GM23338 (cell line): ENCODE results near the gene BBOX1. TPM values are rescaled to one million over a fixed set of nuclear protein-coding genes. Genes with fewer than 3 reads are reported as not detected.

Source experiments
- ATAC-seq: fragments of 200-7000 bp; cut with Tn5 transposase; 3 replicates; pipeline ENCODE4 v1.9.1; 2020
- DNase-seq: peaks from one replicate; pipeline ENCODE4 v3.0.0-alpha.2; 2015; ENCODE audit warnings: low spot score
- H2AFZ ChIP-seq: fragments of 200-600 bp; sonication (generic); 2 replicates; pipeline ENCODE4 v1.8.0; 2016; ENCODE audit warnings: antibody characterized with exemption, mild to moderate bottlenecking, moderate library complexity
- H3F3A ChIP-seq: fragments of 200-600 bp; sonication (generic); replicated peaks from 2 replicates; pipeline ENCODE4 v1.8.0; 2017; ENCODE audit warnings: antibody characterized with exemption, mixed run types, low read depth
- H3K27ac ChIP-seq: fragments of 200-600 bp; sonication (generic); 2 replicates; pipeline ENCODE4 v1.6.1; 2016; ENCODE audit warnings: low read depth
- H3K27me3 ChIP-seq: fragments of 200-600 bp; sonication (generic); 2 replicates; pipeline ENCODE4 v1.8.0; 2016; ENCODE audit warnings: mild to moderate bottlenecking, mixed run types, moderate library complexity; ENCODE audit not compliant: insufficient read depth
- H3K36me3 ChIP-seq: fragments of 200-600 bp; sonication (generic); 2 replicates; pipeline ENCODE4 v1.8.0; 2016; ENCODE audit warnings: mild to moderate bottlenecking; ENCODE audit not compliant: insufficient read depth
- H3K4me1 ChIP-seq: fragments of 200-600 bp; sonication (generic); 2 replicates; pipeline ENCODE4 v1.8.0; 2016; ENCODE audit warnings: mild to moderate bottlenecking, moderate library complexity; ENCODE audit not compliant: insufficient read depth
- H3K4me2 ChIP-seq: fragments of 200-600 bp; sonication (generic); 2 replicates; pipeline ENCODE4 v1.7.1; 2017; ENCODE audit warnings: mixed run types
- H3K4me3 ChIP-seq: fragments of 200-600 bp; sonication (generic); 2 replicates; pipeline ENCODE4 v1.6.1; 2016; ENCODE audit warnings: mixed run types
- H3K79me2 ChIP-seq: fragments of 200-600 bp; sonication (generic); replicated peaks from 2 replicates; pipeline ENCODE4 v1.8.0; 2017; ENCODE audit warnings: mild to moderate bottlenecking; ENCODE audit not compliant: insufficient read depth
- H3K9me2 ChIP-seq: fragments of 200-600 bp; sonication (generic); 2 replicates; pipeline ENCODE4 v1.8.0; 2017; ENCODE audit not compliant: insufficient read depth
- H4K20me1 ChIP-seq: fragments of 200-600 bp; sonication (generic); replicated peaks from 2 replicates; pipeline ENCODE4 v1.8.0; 2017; ENCODE audit warnings: mild to moderate bottlenecking; ENCODE audit not compliant: insufficient read depth
- H3K27ac Mint-ChIP-seq: 2 replicates; pipeline ENCODE4 v1.8.0; 2020; ENCODE audit warnings: inconsistent platforms, mild to moderate bottlenecking, moderate library complexity, mixed read lengths
- H3K27me3 Mint-ChIP-seq: 3 replicates; pipeline ENCODE4 v1.8.0; 2022; ENCODE audit warnings: low read depth, mild to moderate bottlenecking, moderate library complexity, mixed read lengths, inconsistent platforms; ENCODE audit not compliant: insufficient read depth, poor library complexity
- H3K36me3 Mint-ChIP-seq: 3 replicates; pipeline ENCODE4 v1.8.0; 2021; ENCODE audit warnings: low read depth, mild to moderate bottlenecking, inconsistent platforms, moderate library complexity, mixed read lengths
- H3K4me1 Mint-ChIP-seq: 3 replicates; pipeline ENCODE4 v1.8.0; 2020; ENCODE audit warnings: mild to moderate bottlenecking, inconsistent platforms, mixed read lengths
- H3K4me3 Mint-ChIP-seq: 3 replicates; pipeline ENCODE4 v1.8.0; 2021; ENCODE audit warnings: moderate library complexity, mild to moderate bottlenecking, inconsistent platforms, mixed read lengths
- H3K9me3 Mint-ChIP-seq: 3 replicates; pipeline ENCODE4 v1.8.0; 2020; ENCODE audit warnings: moderate library complexity, mild to moderate bottlenecking, inconsistent platforms, mixed read lengths
- CREB1 ChIP-seq: fragments of 250-450 bp; sonication (Bioruptor Pico); IDR thresholded peaks from 2 replicates; pipeline ENCODE4 v1.5.0; 2020; ENCODE audit warnings: low read depth, mild to moderate bottlenecking, moderate library complexity
- CTCF ChIP-seq, 2 experiments: fragments of 200-600 bp in 1 of 2; sonication (generic) in 1 of 2; conservative IDR thresholded peaks; 2 replicates each; pipeline versions ENCODE4 v1.5.1 to v1.6.1; 2016 to 2017; ENCODE audit warnings: antibody characterized with exemption in 2 of 2, low read depth in 2 of 2, mild to moderate bottlenecking in 2 of 2, moderate library complexity in 1 of 2
- ETS1 ChIP-seq: IDR thresholded peaks from 2 replicates; pipeline ENCODE4 v1.6.1; 2016; ENCODE audit warnings: antibody characterized with exemption
- EZH2 ChIP-seq: fragments of 200-600 bp; sonication (generic); IDR thresholded peaks from one replicate; pipeline ENCODE4 v1.8.0; 2017; ENCODE audit warnings: antibody characterized with exemption, mild to moderate bottlenecking, low read depth; ENCODE audit not compliant: unreplicated experiment
- EZH2phosphoT487 ChIP-seq: fragments of 200-600 bp; sonication (generic); IDR thresholded peaks from one replicate; pipeline ENCODE4 v1.8.1; 2018; ENCODE audit warnings: antibody characterized with exemption; ENCODE audit not compliant: unreplicated experiment
- JUNB ChIP-seq: IDR thresholded peaks from one replicate; pipeline ENCODE4 v1.6.1; 2016; ENCODE audit warnings: antibody characterized with exemption; ENCODE audit not compliant: unreplicated experiment
- NANOG ChIP-seq: IDR thresholded peaks from 2 replicates; pipeline ENCODE4 v1.6.1; 2016; ENCODE audit warnings: antibody characterized with exemption, borderline replicate concordance
- POLR2AphosphoS5 ChIP-seq: IDR thresholded peaks from 2 replicates; pipeline ENCODE4 v1.6.1; 2016; ENCODE audit warnings: antibody characterized with exemption, low read depth
- REST ChIP-seq: IDR thresholded peaks from one replicate; pipeline ENCODE4 v1.6.1; 2018; ENCODE audit warnings: antibody characterized with exemption; ENCODE audit not compliant: unreplicated experiment
- STAT1 ChIP-seq: IDR thresholded peaks from one replicate; pipeline ENCODE4 v1.6.1; 2016; ENCODE audit warnings: antibody characterized with exemption; ENCODE audit not compliant: unreplicated experiment
- ZNF114 ChIP-seq: fragments of 250-450 bp; sonication (Bioruptor Pico); IDR thresholded peaks from 2 replicates; pipeline ENCODE4 v1.5.0; 2020; ENCODE audit warnings: mild to moderate bottlenecking, moderate library complexity
- ZNF331 ChIP-seq: fragments of 250-450 bp; sonication (Bioruptor Pico); IDR thresholded peaks from 2 replicates; pipeline ENCODE4 v1.5.0; 2020; ENCODE audit warnings: low read depth, mild to moderate bottlenecking, moderate library complexity
- ZNF462 ChIP-seq: fragments of 250-450 bp; sonication (Bioruptor Pico); IDR thresholded peaks from 2 replicates; pipeline ENCODE4 v1.5.0; 2020; ENCODE audit warnings: mild to moderate bottlenecking, moderate library complexity
- polyA plus RNA-seq: library from polyadenylated mRNA; unstranded; fragments of >200 nt; fragmentation: Nextera tagmentation; extraction: Ambion mirVana; gene quantifications from 2 replicates; pipeline ENCODE4 v1.2.1, GENCODE V29; 2016
- total RNA-seq: library from RNA; depleted of rRNA; stranded (reverse); fragments of >200 nt; shearing (Covaris generic); gene quantifications from 2 replicates; pipeline ENCODE4 v1.2.3, GENCODE V29; 2014

Gene BBOX1
- total and polyA plus RNA-seq, 2 experiments from 2014 or later: not detected

GRCh38 chr11:27129686-27130085 lies 89.1 kb downstream of the BBOX1 start:
- no peaks in the 10 kb centered on the region for H4K20me1 ChIP-seq
- no peak overlapping the region for H3K4me3 Mint-ChIP-seq
- ATAC-seq: no peak

More at GRCh38 chr11:27129686-27130085, 89.1 kb downstream of the BBOX1 start:
- H3K27me3 ChIP-seq: no peaks in the 10 kb centered on the region
- no peaks in the 10 kb centered on the region for H3K36me3 ChIP-seq
- Mint-ChIP-seq H3K9me3 (peaks cover 7% of the 10 kb centered on the region; the same call in 2 of the 3 replicates), H3K4me1 (no peaks in the 10 kb centered on the region), H3K36me3 (peaks cover under 1% of the 10 kb centered on the region; the same call in 1 of the 3 replicates), H3K27ac (no peak overlapping the region), H3K27me3 (no peaks in the 10 kb centered on the region)
- H3F3A ChIP-seq: no peaks in the 10 kb centered on the region
- no peak overlapping the region for H3K4me2 ChIP-seq
- DNase-seq: no peak
- TF ChIP-seq ETS1: no peak
- no peak for TF ChIP-seq EZH2phosphoT487
- TF ChIP-seq JUNB: no peak
- no peak for TF ChIP-seq NANOG
- no peak for TF ChIP-seq STAT1
- TF ChIP-seq POLR2AphosphoS5: no peak
- TF ChIP-seq ZNF114: no peak
- no peak for TF ChIP-seq REST
- no peak for TF ChIP-seq CTCF (conservative IDR thresholded peaks at IDR 0.05; ENCODE audit: low read depth in 2 of 2)
- TF ChIP-seq ZNF462 (CRISPR knock-in tag): no peak
- no peak for TF ChIP-seq ZNF331
- TF ChIP-seq CREB1: no peak
- TF ChIP-seq EZH2: no peak
- H3K27ac ChIP-seq: no peak overlapping the region
- H3K9me2 ChIP-seq: peaks cover 18% of the 10 kb centered on the region
- H3K4me3 ChIP-seq: no peak overlapping the region
- H3K4me1 ChIP-seq: no peaks in the 10 kb centered on the region
- no peak overlapping the region for H2AFZ ChIP-seq
- no peaks in the 10 kb centered on the region for H3K79me2 ChIP-seq
